Umbilical cord (tissue), 2 donors: ENCODE results near the gene ZNF14. TPM values are rescaled to one million over a fixed set of nuclear protein-coding genes. Genes with fewer than 3 reads are reported as not detected.
"Not testable (repeated sequence)": the region's sequence is repeated elsewhere in the genome, so short reads cannot be mapped to it uniquely, and the experiment has no call there.

Experiments used
- DNase-seq: peaks from one replicate; pipeline ENCODE4 v3.0.0-alpha.2; 2015; ENCODE audit warnings: low spot score
- total RNA-seq: library from RNA; depleted of rRNA; stranded (reverse); fragments of >200 nt; gene quantifications from one replicate; pipeline ENCODE4 v1.2.3, GENCODE V29; 2014; ENCODE audit warnings: low replicate concordance; ENCODE audit not compliant: insufficient read depth

Gene ZNF14
- total RNA-seq, 1 donor from 2014 or later, result 20.5 TPM

GRCh38 chr19:19746286-19747213, 13.6 kb upstream of the ZNF14 start:
- DNase-seq, result no peak

GRCh38 chr19:19745496-19746285, 12.8 kb upstream of the ZNF14 start:
- DNase-seq, result no peak

- DNase-seq, result no peak
Observed at GRCh38 chr19:19744641-19745040, 11.7 kb upstream of the ZNF14 start.

- DNase-seq, result not testable (repeated sequence)
Observed at GRCh38 chr19:19743921-19744320, 11.0 kb upstream of the ZNF14 start.

GRCh38 chr19:19743176-19743575, 10.3 kb upstream of the ZNF14 start:
- no peak for DNase-seq

- DNase-seq, result no peak
Observed at GRCh38 chr19:19742773-19743172, 9.9 kb upstream of the ZNF14 start.

- DNase-seq, result no peak
Observed at GRCh38 chr19:19741184-19741583, 8.3 kb upstream of the ZNF14 start.

GRCh38 chr19:19740755-19741154, 7.8 kb upstream of the ZNF14 start:
- DNase-seq, result no peak

- no peak for DNase-seq
Observed at GRCh38 chr19:19738564-19738963, 5.7 kb upstream of the ZNF14 start.

GRCh38 chr19:19737559-19738332, 4.8 kb upstream of the ZNF14 start:
- no peak for DNase-seq

- no peak for DNase-seq
Observed at GRCh38 chr19:19721896-19722295, 11.0 kb downstream of the ZNF14 start.

- DNase-seq, result no peak
Observed at GRCh38 chr19:19719798-19720197, 13.1 kb downstream of the ZNF14 start.

GRCh38 chr19:19711934-19712828, 20.7 kb downstream of the ZNF14 start:
- no peak for DNase-seq

GRCh38 chr19:19711306-19711933, 21.5 kb downstream of the ZNF14 start:
- no peak for DNase-seq

- no peak for DNase-seq
Observed at GRCh38 chr19:19710506-19710905, 22.4 kb downstream of the ZNF14 start.

- DNase-seq, result no peak
Observed at GRCh38 chr19:19704836-19705235, 28.1 kb downstream of the ZNF14 start.

GRCh38 chr19:19700493-19700892, 32.4 kb downstream of the ZNF14 start:
- DNase-seq, result not testable (repeated sequence)

GRCh38 chr19:19697589-19697988, 35.3 kb downstream of the ZNF14 start:
- DNase-seq, result no peak

GRCh38 chr19:19696386-19696785, 36.5 kb downstream of the ZNF14 start:
- DNase-seq, result no peak

GRCh38 chr19:19691683-19692082, 41.2 kb downstream of the ZNF14 start:
- no peak for DNase-seq
